Caco-2 (cell line): Measurements from ENCODE around the gene SEZ6L. TPM values are rescaled to one million over a fixed set of nuclear protein-coding genes. Genes with fewer than 3 reads are reported as not detected.

ENCODE experiments used
- BruUV-seq: library from RNA; stranded (reverse); fragments of 400-500 nt; replicated peaks from 2 replicates; lab custom pipeline; 2021; lab: Mats Ljungman, UMichigan
- CTCF ChIA-PET: fragments of 300-600 bp; sonication (Branson Sonifier 250); formaldehyde crosslinking; loops from one replicate; lab custom pipeline; 2022; ENCODE audit warnings: antibody characterized with exemption; lab: Charles Lee
- POLR2A ChIA-PET: fragments of 300-600 bp; sonication (Branson Sonifier 250); formaldehyde crosslinking; loops from one replicate; lab custom pipeline; 2022; ENCODE audit warnings: antibody characterized with exemption; lab: Charles Lee
- DNase-seq, 2 experiments: peaks; one replicate each; pipeline versions ENCODE4 v3.0.0 to v3.0.0-alpha.2; 2020 to 2022
- H3K27me3 ChIP-seq: replicated peaks from 2 replicates; pipeline ENCODE4 v1.6.0; 2011; ENCODE audit warnings: low read length; ENCODE audit not compliant: control insufficient read depth, insufficient read depth
- H3K36me3 ChIP-seq: 2 replicates; pipeline ENCODE4 v1.5.1; 2011; ENCODE audit warnings: low read length; ENCODE audit not compliant: control insufficient read depth, insufficient read depth
- H3K4me1 ChIP-seq: fragments of 250-450 bp; sonication (Bioruptor Pico); 2 replicates; pipeline ENCODE4 v1.5.1; 2020; ENCODE audit warnings: mild to moderate bottlenecking
- H3K4me3 ChIP-seq: 2 replicates; pipeline ENCODE4 v1.5.1; 2011; ENCODE audit warnings: low read depth, mild to moderate bottlenecking, control low read depth, low read length
- H3K9me3 ChIP-seq: fragments of 250-450 bp; sonication (Bioruptor Pico); 2 replicates; pipeline ENCODE4 v1.5.1; 2020; ENCODE audit warnings: mild to moderate bottlenecking, moderate library complexity
- H3K27ac Mint-ChIP-seq: one replicate; pipeline ENCODE4 v1.8.0; 2022; ENCODE audit warnings: mixed read lengths; ENCODE audit not compliant: unreplicated experiment
- H3K27me3 Mint-ChIP-seq: one replicate; pipeline ENCODE4 v1.8.0; 2022; ENCODE audit warnings: mixed read lengths; ENCODE audit not compliant: insufficient read depth, unreplicated experiment
- H3K36me3 Mint-ChIP-seq: one replicate; pipeline ENCODE4 v1.8.0; 2022; ENCODE audit warnings: mild to moderate bottlenecking, mixed read lengths; ENCODE audit not compliant: insufficient read depth, unreplicated experiment
- H3K4me1 Mint-ChIP-seq: one replicate; pipeline ENCODE4 v1.8.0; 2022; ENCODE audit warnings: low read depth, mixed read lengths; ENCODE audit not compliant: unreplicated experiment
- H3K4me3 Mint-ChIP-seq: one replicate; pipeline ENCODE4 v1.8.0; 2022; ENCODE audit warnings: mild to moderate bottlenecking, moderate library complexity, mixed read lengths; ENCODE audit not compliant: unreplicated experiment
- H3K9me3 Mint-ChIP-seq: one replicate; pipeline ENCODE4 v1.8.0; 2022; ENCODE audit warnings: mixed read lengths; ENCODE audit not compliant: unreplicated experiment
- CTCF ChIP-seq, 2 experiments: fragments of 200-600 bp in 1 of 2; IDR thresholded peaks; 1 replicate in 1 of 2; 2 replicates in 1 of 2; pipeline versions ENCODE4 v1.5.1 to v1.8.0; 2011 to 2022; ENCODE audit warnings: antibody characterized with exemption in 1 of 2, control low read depth in 1 of 2, inconsistent platforms in 1 of 2, low read depth in 1 of 2, low read length in 1 of 2, mild to moderate bottlenecking in 1 of 2, moderate library complexity in 1 of 2; ENCODE audit not compliant: insufficient read depth in 1 of 2, severe bottlenecking in 1 of 2, unreplicated experiment in 1 of 2
- intact Hi-C: fragments of 100-400 bp; cut with micrococcal nuclease; formaldehyde crosslinking; loops from one replicate; pipeline ENCODE4 v1.10.0; 2022; ENCODE audit not compliant: unreplicated experiment
- total RNA-seq: library from RNA; stranded (reverse); gene quantifications from 2 replicates; pipeline ENCODE4 v1.2.3, GENCODE V29; 2022

SEZ6L gene
- total RNA-seq, 1 experiment from 2014 or later, result not detected

- Histone ChIP-seq H3K27me3 (no peaks in the 10 kb centered on the region; the same call in 1 of the 2 replicates), H3K36me3 (no peaks in the 10 kb centered on the region), H3K4me1 (no peaks in the 10 kb centered on the region), H3K4me3 (no peak overlapping the region), H3K9me3 (no peaks in the 10 kb centered on the region)
- Mint-ChIP-seq H3K9me3 (no peaks in the 10 kb centered on the region), H3K27me3 (peaks cover 7% of the 10 kb centered on the region), H3K4me1 (no peaks in the 10 kb centered on the region), H3K36me3 (no peaks in the 10 kb centered on the region), H3K4me3 (no peak overlapping the region), H3K27ac (no peak overlapping the region)
- BruUV-seq, result no TSS peak
- intact Hi-C loops, result loop anchor here (5.0 kb wide), 1 partner anchor 162 kb away; no protein-coding TSS in a partner anchor
- CTCF ChIA-PET, result no interaction called here
- POLR2A ChIA-PET, result no interaction called here
- no peak for TF ChIP-seq CTCF (IDR thresholded peaks at IDR 0.05; ENCODE audit: insufficient read depth in 1 of 2, low read depth in 1 of 2, low read length in 1 of 2, severe bottlenecking in 1 of 2, unreplicated experiment in 1 of 2)
- no peak for DNase-seq
These were observed 165.0 kb downstream of the SEZ6L start for GRCh38 chr22:26334232-26334631.

DNA sequence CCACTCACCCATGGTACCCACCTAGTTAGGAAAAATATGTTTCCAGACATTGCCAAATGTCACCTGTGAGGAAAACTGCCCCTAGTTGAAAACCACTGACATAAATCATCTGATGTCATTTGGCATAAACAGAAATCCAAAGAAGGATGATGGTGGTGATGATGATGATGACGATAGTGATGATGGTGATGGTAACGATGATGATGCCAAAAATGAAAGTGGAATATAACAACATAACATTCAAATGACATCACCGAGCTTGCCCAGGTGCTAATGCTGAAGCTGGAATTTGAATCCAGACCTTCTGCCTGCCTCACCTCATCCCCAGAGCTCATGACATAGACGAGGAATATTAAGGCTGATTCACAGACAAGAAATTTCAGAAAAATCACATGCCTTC lies 167.5 kb downstream of the SEZ6L start:
- no peak for TF ChIP-seq CTCF (IDR thresholded peaks at IDR 0.05; ENCODE audit: insufficient read depth in 1 of 2, low read depth in 1 of 2, low read length in 1 of 2, severe bottlenecking in 1 of 2, unreplicated experiment in 1 of 2)
- H3K4me1 ChIP-seq, result no peaks in the 10 kb centered on the region
- no peak overlapping the region for H3K27ac Mint-ChIP-seq
- no peaks in the 10 kb centered on the region for H3K36me3 ChIP-seq
- intact Hi-C loops, result no loop called here
- H3K4me3 ChIP-seq, result no peak overlapping the region
- H3K4me3 Mint-ChIP-seq, result no peak overlapping the region
- CTCF ChIA-PET, result no interaction called here
- no peaks in the 10 kb centered on the region for H3K4me1 Mint-ChIP-seq
- POLR2A ChIA-PET, result no interaction called here
- H3K9me3 ChIP-seq, result no peaks in the 10 kb centered on the region
- DNase-seq, result no peak
- no peaks in the 10 kb centered on the region for H3K9me3 Mint-ChIP-seq
- peaks cover 21% of the 10 kb centered on the region for H3K27me3 Mint-ChIP-seq
- no TSS peak for BruUV-seq
- no peaks in the 10 kb centered on the region for H3K36me3 Mint-ChIP-seq
- H3K27me3 ChIP-seq, result no peaks in the 10 kb centered on the region

DNA sequence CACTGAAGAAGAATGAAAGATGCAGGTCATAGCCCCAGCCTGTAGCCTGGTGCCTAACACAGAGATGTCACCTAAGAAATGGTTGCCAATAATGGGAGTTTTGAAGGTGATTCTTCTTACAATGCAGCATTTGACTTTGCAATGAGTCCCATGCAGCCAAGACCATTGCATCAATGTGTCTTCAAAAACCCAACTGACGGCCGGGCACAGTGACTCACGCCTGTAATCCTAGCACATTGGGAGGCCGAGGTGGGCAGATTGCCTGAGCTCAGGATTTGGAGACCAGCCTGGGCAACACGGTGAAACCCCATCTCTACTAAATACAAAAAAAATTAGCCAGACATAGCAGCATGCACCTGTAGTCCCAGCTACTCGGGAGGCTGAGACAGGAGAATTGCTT lies 170.5 kb downstream of the SEZ6L start:
- no peaks in the 10 kb centered on the region for H3K9me3 Mint-ChIP-seq
- no TSS peak for BruUV-seq
- no peaks in the 10 kb centered on the region for H3K9me3 ChIP-seq
- intact Hi-C loops, result no loop called here
- H3K27ac Mint-ChIP-seq, result no peak overlapping the region
- ChIA-PET CTCF (no interaction called here), POLR2A (no interaction called here)
- H3K4me1 ChIP-seq, result no peaks in the 10 kb centered on the region
- no peaks in the 10 kb centered on the region for H3K27me3 ChIP-seq
- no peaks in the 10 kb centered on the region for H3K36me3 Mint-ChIP-seq
- DNase-seq, result no peak
- no peaks in the 10 kb centered on the region for H3K36me3 ChIP-seq
- H3K4me3 ChIP-seq, result no peak overlapping the region
- peaks cover 22% of the 10 kb centered on the region for H3K27me3 Mint-ChIP-seq
- TF ChIP-seq CTCF (IDR thresholded peaks at IDR 0.05; ENCODE audit: insufficient read depth in 1 of 2, low read depth in 1 of 2, low read length in 1 of 2, severe bottlenecking in 1 of 2, unreplicated experiment in 1 of 2), result no peak
- H3K4me3 Mint-ChIP-seq, result no peak overlapping the region
- no peaks in the 10 kb centered on the region for H3K4me1 Mint-ChIP-seq
